K562 (cell line): ENCODE measurements around the gene CLEC3B. TPM values are rescaled to one million over a fixed set of nuclear protein-coding genes. Genes with fewer than 3 reads are reported as not detected.

Experiments used
- ATAC-seq: fragments of 200-7000 bp; cut with Tn5 transposase; 3 replicates; pipeline ENCODE4 v1.9.1; 2020; ENCODE audit warnings: moderate library complexity
- BruUV-seq: library from RNA; stranded (reverse); fragments of 400-500 nt; replicated peaks from 2 replicates; lab custom pipeline; 2021; lab: Mats Ljungman, UMichigan
- CTCF ChIA-PET: fragments of 300-600 bp; formaldehyde crosslinking; extraction: SDS; loops from one replicate; lab custom pipeline; 2021; ENCODE audit warnings: low intra/inter-chr PET ratio; lab: Yijun Ruan, JAX
- POLR2A ChIA-PET: fragments of 300-600, 350-650 bp; sonication (Branson Sonifier 250); formaldehyde crosslinking; extraction: SDS; loops from one replicate; lab custom pipeline; 2021; ENCODE audit warnings: antibody characterized with exemption, inconsistent platforms; lab: Yijun Ruan, JAX
- DNase-seq, 4 experiments: peaks; one replicate each; pipeline versions ENCODE4 v3.0.0 to v3.0.0-alpha.2; 2011 to 2018; ENCODE audit warnings: low spot score in 3 of 4, mixed read lengths in 3 of 4; ENCODE audit errors: extremely low read depth in 1 of 4
- FAIRE-seq: peaks from 2 replicates; lab custom pipeline; 2011; peaks lifted over from hg19 to GRCh38; lab: Jason Lieb, UNC
- H2AFZ ChIP-seq: 2 replicates; pipeline ENCODE4 v1.6.0; 2011; ENCODE audit warnings: low read depth, low read length, control low read depth, inconsistent platforms
- H3K27ac ChIP-seq: fragments of 200-600 bp; 3 replicates; pipeline ENCODE4 v1.8.0; 2011; ENCODE audit warnings: low read depth, mild to moderate bottlenecking, control low read depth, inconsistent platforms, low read length, moderate library complexity, mixed read lengths; ENCODE audit errors: extremely low read depth
- H3K27me3 ChIP-seq, 2 experiments: fragments of 300-600 bp in 1 of 2; 2 replicates in 1 of 2; 3 replicates in 1 of 2; pipeline versions ENCODE4 v1.6.0 to v1.8.0; 2011; ENCODE audit warnings: inconsistent platforms in 2 of 2, low read length in 2 of 2, mild to moderate bottlenecking in 1 of 2, mixed read lengths in 1 of 2, moderate library complexity in 1 of 2; ENCODE audit not compliant: control insufficient read depth in 2 of 2, insufficient read depth in 2 of 2
- H3K36me3 ChIP-seq: fragments of 300-600 bp; 3 replicates; pipeline ENCODE4 v1.8.0; 2011; ENCODE audit warnings: mild to moderate bottlenecking, low read length, inconsistent platforms; ENCODE audit not compliant: control insufficient read depth, insufficient read depth
- H3K4me1 ChIP-seq, 2 experiments: fragments of 200-600 bp in 1 of 2; replicated peaks in 1 of 2; 2 replicates in 1 of 2; 3 replicates in 1 of 2; pipeline versions ENCODE4 v1.5.1 to v1.8.0; 2011; ENCODE audit warnings: inconsistent platforms in 2 of 2, low read length in 2 of 2, mild to moderate bottlenecking in 1 of 2, mixed read lengths in 1 of 2, moderate library complexity in 1 of 2; ENCODE audit not compliant: control insufficient read depth in 2 of 2, insufficient read depth in 2 of 2
- H3K4me2 ChIP-seq: 2 replicates; pipeline ENCODE4 v1.6.1; 2011; ENCODE audit warnings: low read length, control low read depth, inconsistent platforms, mixed read lengths; ENCODE audit not compliant: insufficient read depth
- H3K4me3 ChIP-seq: fragments of 200-600 bp; sonication (generic), shearing (Covaris generic); 2 replicates; pipeline ENCODE4 v1.5.1; 2016; ENCODE audit warnings: control low read depth, inconsistent platforms
- H3K79me2 ChIP-seq: fragments of 200-600 bp; 3 replicates; pipeline ENCODE4 v1.8.0; 2011; ENCODE audit warnings: low read length, inconsistent platforms; ENCODE audit not compliant: control insufficient read depth, insufficient read depth
- H3K9ac ChIP-seq, 2 experiments: 2 replicates each; pipeline versions ENCODE4 v1.6.0 to v1.6.1; 2011; ENCODE audit warnings: low read depth in 2 of 2, low read length in 2 of 2, control low read depth in 1 of 2, inconsistent platforms in 1 of 2, mild to moderate bottlenecking in 1 of 2, mixed read lengths in 1 of 2; ENCODE audit not compliant: insufficient read depth in 1 of 2
- H3K9me1 ChIP-seq: one replicate; pipeline ENCODE4 v1.6.0; 2011; ENCODE audit warnings: inconsistent platforms, mild to moderate bottlenecking, low read length, moderate library complexity; ENCODE audit not compliant: control insufficient read depth, insufficient read depth
- H3K9me3 ChIP-seq: replicated peaks from 2 replicates; pipeline ENCODE4 v1.5.1; 2011; ENCODE audit warnings: low read depth, low read length, inconsistent platforms; ENCODE audit not compliant: control insufficient read depth, insufficient read depth
- H4K20me1 ChIP-seq: replicated peaks from 2 replicates; pipeline ENCODE4 v1.6.1; 2011; ENCODE audit warnings: low read length, inconsistent platforms, mixed read lengths; ENCODE audit not compliant: control insufficient read depth, insufficient read depth
- AFF4 ChIP-seq: sonication (generic); formaldehyde crosslinking; IDR thresholded peaks from 2 replicates; pipeline ENCODE4 v1.8.0; 2023; ENCODE audit warnings: mild to moderate bottlenecking, missing genetic modification reagents
- COPS2 ChIP-seq: fragments of 450-650 bp; conservative IDR thresholded peaks from 2 replicates; pipeline ENCODE4 v1.6.1; 2016; ENCODE audit warnings: mild to moderate bottlenecking, moderate library complexity
- ETS2 ChIP-seq: IDR thresholded peaks from 2 replicates; pipeline ENCODE4 v1.6.1; 2016; ENCODE audit warnings: borderline replicate concordance, missing genetic modification characterization, mild to moderate bottlenecking, moderate library complexity, missing compliant biosample characterization; ENCODE audit not compliant: poor library complexity, severe bottlenecking
- HMGN3 ChIP-seq: IDR thresholded peaks from 2 replicates; pipeline ENCODE4 v1.6.1; 2011; ENCODE audit warnings: borderline replicate concordance, low read depth, mild to moderate bottlenecking, mixed read lengths, low read length; ENCODE audit not compliant: insufficient read length; ENCODE audit errors: extremely low read depth
- JUNB ChIP-seq: fragments of 450-650 bp; formaldehyde crosslinking; conservative IDR thresholded peaks from 2 replicates; pipeline ENCODE4 v1.4.0; 2020; ENCODE audit warnings: mild to moderate bottlenecking
- KLF16 ChIP-seq: IDR thresholded peaks from 2 replicates; pipeline ENCODE4 v1.6.1; 2016; ENCODE audit warnings: antibody characterized with exemption
- LARP7 ChIP-seq: fragments of 450-650 bp; IDR thresholded peaks from 2 replicates; pipeline ENCODE4 v1.6.1; 2016
- LCOR ChIP-seq: sonication (generic); formaldehyde crosslinking; IDR thresholded peaks from 2 replicates; pipeline ENCODE4 v1.8.0; 2022; ENCODE audit warnings: mild to moderate bottlenecking, missing genetic modification reagents
- MEIS2 ChIP-seq: fragments of 450-650 bp; IDR thresholded peaks from 2 replicates; pipeline ENCODE4 v1.6.1; 2014; ENCODE audit warnings: mild to moderate bottlenecking; ENCODE audit not compliant: partially characterized antibody
- MYNN ChIP-seq, 2 experiments: sonication (generic); formaldehyde crosslinking in 1 of 2; IDR thresholded peaks; 2 replicates each; pipeline versions ENCODE4 v1.5.0 to v1.6.1; 2016 to 2020; ENCODE audit warnings: antibody characterized with exemption in 1 of 2, missing genetic modification reagents in 1 of 2
- NCOA6 ChIP-seq: fragments of 450-650 bp; IDR thresholded peaks from 2 replicates; pipeline ENCODE4 v1.6.1; 2017; ENCODE audit warnings: mild to moderate bottlenecking
- NONO ChIP-seq, 2 experiments: fragments of 200-400 bp in 1 of 2; fragments of 450-650 bp in 1 of 2; formaldehyde crosslinking in 1 of 2; IDR thresholded peaks; 2 replicates each; pipeline ENCODE4 v1.6.1; 2017; ENCODE audit warnings: low read depth in 2 of 2, mild to moderate bottlenecking in 2 of 2, moderate library complexity in 2 of 2, low read length in 1 of 2
- PHTF2 ChIP-seq: fragments of 250-450 bp; sonication (Bioruptor Pico); IDR thresholded peaks from 2 replicates; pipeline ENCODE4 v1.5.0; 2021; ENCODE audit warnings: mild to moderate bottlenecking
- PRPF4 ChIP-seq: fragments of 200-400 bp; formaldehyde crosslinking; IDR thresholded peaks from one replicate; pipeline ENCODE4 v1.6.1; 2017; ENCODE audit warnings: low read length, low read depth, mild to moderate bottlenecking; ENCODE audit not compliant: insufficient read depth, poor library complexity, severe bottlenecking
- TCF3 ChIP-seq: sonication (generic); formaldehyde crosslinking; IDR thresholded peaks from 2 replicates; pipeline ENCODE4 v1.4.0; 2020; ENCODE audit warnings: mild to moderate bottlenecking, missing genetic modification reagents
- ZFP30 ChIP-seq: fragments of 250-450 bp; sonication (Bioruptor Pico); IDR thresholded peaks from 2 replicates; pipeline ENCODE4 v1.8.0; 2022; ENCODE audit warnings: moderate library complexity, mild to moderate bottlenecking, inconsistent platforms, borderline replicate concordance
- ZNF551 ChIP-seq: fragments of 250-450 bp; sonication (Bioruptor Pico); IDR thresholded peaks from 2 replicates; pipeline ENCODE4 v1.5.0; 2021; ENCODE audit warnings: mild to moderate bottlenecking, moderate library complexity
- WGBS: fragments of 100-300 bp; shearing (Covaris generic); methylation state at CpG from one replicate; pipeline ENCODE4 v1.1.6; 2016; ENCODE audit warnings: low coverage, mixed read lengths; ENCODE audit not compliant: insufficient coverage; ENCODE audit errors: missing lambda C conversion rate; 5-methylcytosine and 5-hydroxymethylcytosine counted together
- in situ Hi-C: fragments of 300-500 bp; cut with MboI; formaldehyde crosslinking; loops from 4 replicates; pipeline ENCODE4 v1.15.0; 2018; ENCODE audit warnings: inconsistent platforms, mixed read lengths
- intact Hi-C: fragments of 100-400 bp; cut with micrococcal nuclease; formaldehyde crosslinking; loops from 2 replicates; pipeline ENCODE4 v1.14.2; 2022
- polyA plus RNA-seq, 8 experiments: library from polyadenylated mRNA; depleted of rRNA in 4 of 8; stranded (reverse) in 5 of 8; unstranded in 3 of 8; fragments of >200 nt; fragmentation: Nextera tagmentation in 2 of 8; fragmentation: Illumina TruSeq in 1 of 8; extraction: Ambion mirVana in 2 of 8; extraction: Trizol in 1 of 8; gene quantifications; 2 replicates each; pipeline versions ENCODE4 v1.2.1 to v1.2.3, GENCODE V29; 2011 to 2014; ENCODE audit warnings: inconsistent platforms in 1 of 8, missing spikeins in 1 of 8
- total RNA-seq, 7 experiments: library from RNA; depleted of rRNA in 6 of 7; stranded (reverse); fragments of >200 nt in 6 of 7; fragmentation: Illumina TruSeq in 2 of 7; extraction: Trizol in 2 of 7; gene quantifications; 2 replicates each; pipeline versions ENCODE4 v1.2.1 to v1.2.3, GENCODE V29; 2011 to 2021; ENCODE audit warnings: low replicate concordance in 1 of 7
- TF ChIP-seq, protein P1 (sequence below): fragments of 200-800 bp; sonication (Bioruptor generic); IDR thresholded peaks from 2 replicates; pipeline ENCODE4 v1.6.1; 2017; ENCODE audit warnings: missing genetic modification characterization, missing compliant biosample characterization

CLEC3B gene
- total and polyA plus RNA-seq, 9 of the 15 experiments (the other 6 are each of a cell fraction or from before 2014, with no cell fraction given) = not detected

- TF ChIP-seq ETS2 (tag) (no peak), AFF4 (CRISPR knock-in tag) (no peak), LARP7 (no peak), COPS2 (no peak)
Observed at GRCh38 chr3:45057557-45057956, 31.5 kb downstream of the CLEC3B start (continued).

- Histone ChIP-seq H3K9me3 (no peaks in the 10 kb centered on the region), H3K9me1 (no peaks in the 10 kb centered on the region), H3K4me3 (no peak overlapping the region), H3K9ac (peak overlapping the region in 1 of 2 experiments; percentile 76; a peak in 1 of 4 replicates), H3K4me1 (peaks cover 30 to 83% of the 10 kb centered on the region in 2 experiments), H3K4me2 (no peak overlapping the region), H2AFZ (peak overlapping the region; percentile 24), H3K27ac (peak overlapping the region; percentile 42; the same call in 1 of the 3 replicates), H4K20me1 (no peaks in the 10 kb centered on the region), H3K36me3 (no peaks in the 10 kb centered on the region), H3K27me3 (no peaks in the 10 kb centered on the region), H3K79me2 (no peaks in the 10 kb centered on the region)
- no peak for FAIRE-seq
- ATAC-seq = no peak
- intact Hi-C loops = no loop called here
- CTCF ChIA-PET = no interaction called here
- in situ Hi-C loops = no loop called here
- DNase-seq = no peak
- POLR2A ChIA-PET = no interaction called here
- 27% methylated on average over 2 of the region's 2 CpGs for WGBS
- BruUV-seq = no TSS peak
- no peak for TF ChIP-seq LCOR (CRISPR knock-in tag)
- TF ChIP-seq HMGN3 = no peak
- TF ChIP-seq ZFP30 (CRISPR knock-in tag) = no peak
- TF ChIP-seq MYNN (IDR thresholded peaks at IDR 0.05) = peak; percentile 46; the same call in 1 of the 2 replicates
- no peak for TF ChIP-seq MYNN (CRISPR knock-in tag; IDR thresholded peaks at IDR 0.05)
- no peak for TF ChIP-seq PHTF2 (CRISPR knock-in tag)
- TF ChIP-seq NCOA6 = no peak
- TF ChIP-seq PRPF4 = no peak
- TF ChIP-seq KLF16 = no peak
- TF ChIP-seq, protein P1, sequence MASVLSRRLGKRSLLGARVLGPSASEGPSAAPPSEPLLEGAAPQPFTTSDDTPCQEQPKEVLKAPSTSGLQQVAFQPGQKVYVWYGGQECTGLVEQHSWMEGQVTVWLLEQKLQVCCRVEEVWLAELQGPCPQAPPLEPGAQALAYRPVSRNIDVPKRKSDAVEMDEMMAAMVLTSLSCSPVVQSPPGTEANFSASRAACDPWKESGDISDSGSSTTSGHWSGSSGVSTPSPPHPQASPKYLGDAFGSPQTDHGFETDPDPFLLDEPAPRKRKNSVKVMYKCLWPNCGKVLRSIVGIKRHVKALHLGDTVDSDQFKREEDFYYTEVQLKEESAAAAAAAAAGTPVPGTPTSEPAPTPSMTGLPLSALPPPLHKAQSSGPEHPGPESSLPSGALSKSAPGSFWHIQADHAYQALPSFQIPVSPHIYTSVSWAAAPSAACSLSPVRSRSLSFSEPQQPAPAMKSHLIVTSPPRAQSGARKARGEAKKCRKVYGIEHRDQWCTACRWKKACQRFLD = no peak
- no peak for TF ChIP-seq JUNB
- no peak for TF ChIP-seq NONO (IDR thresholded peaks at IDR 0.05; ENCODE audit: low read depth in 2 of 2, low read length in 1 of 2)
- TF ChIP-seq ZNF551 = no peak
- TF ChIP-seq TCF3 (CRISPR knock-in tag) = no peak
- TF ChIP-seq MEIS2 = peak; percentile 58
Observed at GRCh38 chr3:45059132-45059531, 33.0 kb downstream of the CLEC3B start.
